ENCODE data around the gene HCAR1.
"Not testable (repeated sequence)": the region's sequence is repeated elsewhere in the genome, so short reads cannot be mapped to it uniquely, and the experiment has no call there.

HCAR1 gene

GRCh38 chr12:122721057-122721545, 9.5 kb downstream of the HCAR1 start:
- no peaks in the 10 kb centered on the region for H3K36me3 ChIP-seq (ENCODE audit: control insufficient read depth, insufficient read depth, low read length)
- H3K27ac ChIP-seq (ENCODE audit: insufficient read depth, low read length, poor library complexity, severe bottlenecking) = no peak overlapping the region
- H3K4me1 ChIP-seq (ENCODE audit: control insufficient read depth, insufficient read depth, low read length, poor library complexity, severe bottlenecking) = peaks cover 3% of the 10 kb centered on the region
- DNase-seq = no peak
- no peaks in the 10 kb centered on the region for H3K9me3 ChIP-seq (ENCODE audit: control insufficient read depth, low read length)
- H3K27me3 ChIP-seq (replicated peaks; ENCODE audit: control insufficient read depth, insufficient read depth, low read length, poor library complexity, severe bottlenecking) = no peaks in the 10 kb centered on the region
- no peak overlapping the region for H3K4me3 ChIP-seq (ENCODE audit: insufficient read depth, low read depth, low read length, poor library complexity, severe bottlenecking)

GRCh38 chr12:122716658-122717057, 14.0 kb downstream of the HCAR1 start, which contains the start of gene HCAR3:
TSS of gene HCAR3 (minus strand) at chr12:122716811. CDS start at chr12:122716737, 74 bp downstream.
- not testable (repeated sequence) for H3K27me3 ChIP-seq (replicated peaks; ENCODE audit: control insufficient read depth, insufficient read depth, low read length, poor library complexity, severe bottlenecking); DNase-seq; H3K27ac ChIP-seq (ENCODE audit: insufficient read depth, low read length, poor library complexity, severe bottlenecking); H3K4me1 ChIP-seq (ENCODE audit: control insufficient read depth, insufficient read depth, low read length, poor library complexity, severe bottlenecking); H3K9me3 ChIP-seq (ENCODE audit: control insufficient read depth, low read length); H3K36me3 ChIP-seq (ENCODE audit: control insufficient read depth, insufficient read depth, low read length); H3K4me3 ChIP-seq (ENCODE audit: insufficient read depth, low read depth, low read length, poor library complexity, severe bottlenecking)

GRCh38 chr12:122715211-122715610, 15.4 kb downstream of the HCAR1 start:
- not testable (repeated sequence) for H3K9me3 ChIP-seq (ENCODE audit: control insufficient read depth, low read length); H3K27ac ChIP-seq (ENCODE audit: insufficient read depth, low read length, poor library complexity, severe bottlenecking); H3K4me1 ChIP-seq (ENCODE audit: control insufficient read depth, insufficient read depth, low read length, poor library complexity, severe bottlenecking); H3K27me3 ChIP-seq (replicated peaks; ENCODE audit: control insufficient read depth, insufficient read depth, low read length, poor library complexity, severe bottlenecking); H3K36me3 ChIP-seq (ENCODE audit: control insufficient read depth, insufficient read depth, low read length); DNase-seq; H3K4me3 ChIP-seq (ENCODE audit: insufficient read depth, low read depth, low read length, poor library complexity, severe bottlenecking)

- not testable (repeated sequence) for H3K27ac ChIP-seq (ENCODE audit: insufficient read depth, low read length, poor library complexity, severe bottlenecking); H3K4me1 ChIP-seq (ENCODE audit: control insufficient read depth, insufficient read depth, low read length, poor library complexity, severe bottlenecking); H3K36me3 ChIP-seq (ENCODE audit: control insufficient read depth, insufficient read depth, low read length); H3K4me3 ChIP-seq (ENCODE audit: insufficient read depth, low read depth, low read length, poor library complexity, severe bottlenecking); DNase-seq; H3K9me3 ChIP-seq (ENCODE audit: control insufficient read depth, low read length); H3K27me3 ChIP-seq (replicated peaks; ENCODE audit: control insufficient read depth, insufficient read depth, low read length, poor library complexity, severe bottlenecking)
Observed at GRCh38 chr12:122713491-122714188, 17.0 kb downstream of the HCAR1 start.

- not testable (repeated sequence) for H3K4me1 ChIP-seq (ENCODE audit: control insufficient read depth, insufficient read depth, low read length, poor library complexity, severe bottlenecking); H3K4me3 ChIP-seq (ENCODE audit: insufficient read depth, low read depth, low read length, poor library complexity, severe bottlenecking); H3K9me3 ChIP-seq (ENCODE audit: control insufficient read depth, low read length); H3K27ac ChIP-seq (ENCODE audit: insufficient read depth, low read length, poor library complexity, severe bottlenecking); H3K36me3 ChIP-seq (ENCODE audit: control insufficient read depth, insufficient read depth, low read length); H3K27me3 ChIP-seq (replicated peaks; ENCODE audit: control insufficient read depth, insufficient read depth, low read length, poor library complexity, severe bottlenecking); DNase-seq
Observed at GRCh38 chr12:122711266-122711665, 19.4 kb downstream of the HCAR1 start.

GRCh38 chr12:122710341-122710740, 20.3 kb downstream of the HCAR1 start:
- H3K27me3 ChIP-seq (replicated peaks; ENCODE audit: control insufficient read depth, insufficient read depth, low read length, poor library complexity, severe bottlenecking); H3K9me3 ChIP-seq (ENCODE audit: control insufficient read depth, low read length); DNase-seq; H3K4me3 ChIP-seq (ENCODE audit: insufficient read depth, low read depth, low read length, poor library complexity, severe bottlenecking); H3K36me3 ChIP-seq (ENCODE audit: control insufficient read depth, insufficient read depth, low read length); H3K4me1 ChIP-seq (ENCODE audit: control insufficient read depth, insufficient read depth, low read length, poor library complexity, severe bottlenecking); H3K27ac ChIP-seq (ENCODE audit: insufficient read depth, low read length, poor library complexity, severe bottlenecking): not testable (repeated sequence)

- not testable (repeated sequence) for H3K9me3 ChIP-seq (ENCODE audit: control insufficient read depth, low read length); DNase-seq; H3K36me3 ChIP-seq (ENCODE audit: control insufficient read depth, insufficient read depth, low read length); H3K27ac ChIP-seq (ENCODE audit: insufficient read depth, low read length, poor library complexity, severe bottlenecking); H3K4me3 ChIP-seq (ENCODE audit: insufficient read depth, low read depth, low read length, poor library complexity, severe bottlenecking); H3K27me3 ChIP-seq (replicated peaks; ENCODE audit: control insufficient read depth, insufficient read depth, low read length, poor library complexity, severe bottlenecking); H3K4me1 ChIP-seq (ENCODE audit: control insufficient read depth, insufficient read depth, low read length, poor library complexity, severe bottlenecking)
Observed at GRCh38 chr12:122709287-122709686, 21.4 kb downstream of the HCAR1 start.

GRCh38 chr12:122703841-122704240, 26.8 kb downstream of the HCAR1 start:
- not testable (repeated sequence) for H3K27me3 ChIP-seq (replicated peaks; ENCODE audit: control insufficient read depth, insufficient read depth, low read length, poor library complexity, severe bottlenecking); DNase-seq; H3K36me3 ChIP-seq (ENCODE audit: control insufficient read depth, insufficient read depth, low read length); H3K9me3 ChIP-seq (ENCODE audit: control insufficient read depth, low read length); H3K4me1 ChIP-seq (ENCODE audit: control insufficient read depth, insufficient read depth, low read length, poor library complexity, severe bottlenecking); H3K27ac ChIP-seq (ENCODE audit: insufficient read depth, low read length, poor library complexity, severe bottlenecking); H3K4me3 ChIP-seq (ENCODE audit: insufficient read depth, low read depth, low read length, poor library complexity, severe bottlenecking)

GRCh38 chr12:122702890-122703611, 27.6 kb downstream of the HCAR1 start, which contains the start of gene HCAR2:
TSS of gene HCAR2 (minus strand) at chr12:122703357. CDS start at chr12:122703283, 74 bp downstream.
- not testable (repeated sequence) for H3K4me3 ChIP-seq (ENCODE audit: insufficient read depth, low read depth, low read length, poor library complexity, severe bottlenecking); DNase-seq; H3K9me3 ChIP-seq (ENCODE audit: control insufficient read depth, low read length); H3K27me3 ChIP-seq (replicated peaks; ENCODE audit: control insufficient read depth, insufficient read depth, low read length, poor library complexity, severe bottlenecking); H3K36me3 ChIP-seq (ENCODE audit: control insufficient read depth, insufficient read depth, low read length); H3K27ac ChIP-seq (ENCODE audit: insufficient read depth, low read length, poor library complexity, severe bottlenecking); H3K4me1 ChIP-seq (ENCODE audit: control insufficient read depth, insufficient read depth, low read length, poor library complexity, severe bottlenecking)

GRCh38 chr12:122701481-122701880, 29.2 kb downstream of the HCAR1 start:
- H3K27ac ChIP-seq (ENCODE audit: insufficient read depth, low read length, poor library complexity, severe bottlenecking); DNase-seq: not testable (repeated sequence)

More at GRCh38 chr12:122701481-122701880, 29.2 kb downstream of the HCAR1 start:
- not testable (repeated sequence) for H3K4me1 ChIP-seq (ENCODE audit: control insufficient read depth, insufficient read depth, low read length, poor library complexity, severe bottlenecking); H3K4me3 ChIP-seq (ENCODE audit: insufficient read depth, low read depth, low read length, poor library complexity, severe bottlenecking); H3K36me3 ChIP-seq (ENCODE audit: control insufficient read depth, insufficient read depth, low read length); H3K9me3 ChIP-seq (ENCODE audit: control insufficient read depth, low read length); H3K27me3 ChIP-seq (replicated peaks; ENCODE audit: control insufficient read depth, insufficient read depth, low read length, poor library complexity, severe bottlenecking)

All from effector memory CD4-positive, alpha-beta T cell (primary cell).